GM18868 (cell line): ENCODE results near the gene PSORS1C1.
"Not testable (repeated sequence)": the region's sequence is repeated elsewhere in the genome, so short reads cannot be mapped to it uniquely, and the experiment has no call there.

Experiments
- ATAC-seq: cut with Tn5 transposase; IDR thresholded peaks from one replicate; pipeline ENCODE4 v1.9.1; 2021; ENCODE audit warnings: mild to moderate bottlenecking, moderate library complexity; ENCODE audit not compliant: unreplicated experiment

PSORS1C1 gene

DNA sequence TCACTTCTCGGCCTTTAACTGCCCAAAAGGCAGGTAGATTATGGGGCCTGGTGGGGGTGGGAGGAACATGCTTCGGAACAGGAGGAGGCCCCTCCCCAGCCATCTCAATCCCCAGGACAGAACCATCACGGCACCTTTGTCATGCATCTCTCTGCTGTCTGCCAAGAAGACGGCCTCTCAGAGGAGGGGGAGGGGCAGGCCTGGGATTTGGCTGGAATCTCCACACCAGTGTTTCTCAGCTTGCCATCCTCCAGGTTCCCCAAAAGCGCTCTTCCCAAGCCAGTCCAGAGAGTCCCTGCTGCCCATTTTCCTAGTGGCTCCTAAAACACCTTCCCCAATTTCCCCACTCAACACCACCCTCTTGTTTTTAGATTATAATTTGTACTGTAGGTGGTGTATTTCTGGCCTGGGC lies 58.4 kb downstream of the PSORS1C1 start:
- ATAC-seq: no peak

DNA sequence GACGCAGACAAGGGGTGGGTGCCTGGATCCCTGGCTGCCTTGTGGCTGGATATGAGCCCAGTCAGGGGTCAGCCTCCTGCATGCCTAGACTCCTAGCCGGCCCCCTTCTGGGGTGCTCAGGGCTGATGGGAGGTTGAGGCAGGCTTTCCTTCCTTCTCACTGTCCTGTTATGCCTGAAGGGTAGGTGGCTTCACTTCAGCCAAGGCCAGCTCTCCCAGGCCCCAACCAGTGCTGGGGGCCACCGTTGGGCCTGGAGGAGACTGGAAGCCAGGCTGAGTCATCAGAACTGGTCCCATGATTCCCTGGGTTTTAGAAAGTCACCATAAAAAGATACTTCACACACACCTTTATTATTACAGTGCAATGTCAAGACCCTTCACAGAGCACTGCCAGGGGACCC lies 58.8 kb downstream of the PSORS1C1 start:
- no peak for ATAC-seq

DNA sequence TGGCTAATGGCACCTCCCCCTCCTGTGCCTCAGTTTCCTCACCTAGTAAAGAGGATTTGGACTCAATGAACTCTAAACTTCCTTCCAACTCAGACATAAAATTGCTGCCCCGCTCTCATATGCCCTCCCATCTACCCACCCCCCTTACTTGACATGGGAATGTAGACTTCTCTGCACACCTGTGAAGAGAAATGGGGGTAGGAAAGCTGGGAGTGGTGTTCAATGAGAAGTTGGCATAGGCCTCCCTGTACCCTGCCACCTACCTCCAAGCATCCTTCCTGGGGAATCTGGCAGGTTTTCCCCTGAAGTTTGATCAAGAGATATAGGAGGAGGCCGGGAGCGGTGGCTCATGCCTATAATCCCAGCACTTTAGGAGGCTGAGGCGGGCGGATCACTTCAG lies 59.8 kb downstream of the PSORS1C1 start:
- ATAC-seq: no peak

DNA sequence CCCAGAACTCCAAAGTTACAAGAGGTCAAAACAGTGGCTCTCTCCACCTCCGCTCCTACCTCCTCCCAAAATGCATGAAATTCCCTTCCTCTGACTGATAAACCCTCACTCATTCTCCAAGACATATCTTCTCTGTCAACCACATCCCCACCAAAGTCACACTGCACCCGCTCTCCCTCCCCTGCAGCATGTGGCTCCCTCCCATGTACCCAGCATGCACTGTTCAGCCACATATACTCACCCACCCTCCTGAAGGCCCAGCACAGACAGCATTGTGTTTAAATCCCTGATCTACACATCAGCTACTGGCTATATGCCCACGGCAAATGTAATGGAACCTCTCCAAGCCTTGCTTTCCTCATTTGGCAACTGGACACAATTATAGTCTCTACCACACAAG lies 61.4 kb downstream of the PSORS1C1 start:
- no peak for ATAC-seq

DNA sequence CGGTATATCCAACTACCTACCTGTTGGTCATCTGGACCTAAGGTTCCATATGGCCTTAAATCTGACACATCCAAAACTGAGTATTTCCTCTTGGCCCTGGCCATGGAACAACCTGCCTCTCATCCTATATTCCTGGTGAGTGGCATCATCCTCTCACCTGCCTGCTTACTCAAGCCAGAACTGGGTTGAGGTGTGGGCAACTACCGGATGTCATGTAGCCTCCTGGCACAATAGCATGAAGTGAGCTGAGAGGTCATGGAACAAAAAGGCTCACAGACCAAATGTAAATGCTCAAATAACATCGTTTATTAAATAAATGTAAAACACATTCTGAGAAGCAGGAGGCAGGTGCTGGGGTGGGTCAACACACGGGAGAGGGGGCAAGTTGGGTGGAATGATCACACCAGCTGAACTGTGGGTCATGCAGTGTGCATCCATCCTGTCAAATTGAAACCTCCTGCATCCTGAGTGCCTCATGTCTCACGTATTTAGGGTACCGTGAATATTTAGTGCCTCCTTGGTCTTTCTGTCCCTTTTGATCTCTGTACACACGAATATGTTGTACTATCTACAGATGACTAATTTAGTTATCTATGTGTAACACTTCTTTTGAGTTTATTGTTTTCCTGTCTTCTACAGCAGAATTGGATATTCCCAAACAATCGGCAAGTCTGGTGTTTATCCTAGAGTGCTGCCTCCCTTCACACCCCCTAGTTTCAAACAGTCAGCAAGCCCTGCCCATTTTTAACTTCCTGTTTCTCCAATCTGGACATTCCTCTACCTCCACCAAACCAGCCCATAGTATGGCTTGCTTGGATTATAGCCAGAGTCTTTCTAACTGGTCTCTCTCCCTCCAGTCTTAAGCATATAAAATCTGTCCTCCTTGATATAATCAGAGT lies 63.8 kb downstream of the PSORS1C1 start:
- ATAC-seq: no peak

DNA sequence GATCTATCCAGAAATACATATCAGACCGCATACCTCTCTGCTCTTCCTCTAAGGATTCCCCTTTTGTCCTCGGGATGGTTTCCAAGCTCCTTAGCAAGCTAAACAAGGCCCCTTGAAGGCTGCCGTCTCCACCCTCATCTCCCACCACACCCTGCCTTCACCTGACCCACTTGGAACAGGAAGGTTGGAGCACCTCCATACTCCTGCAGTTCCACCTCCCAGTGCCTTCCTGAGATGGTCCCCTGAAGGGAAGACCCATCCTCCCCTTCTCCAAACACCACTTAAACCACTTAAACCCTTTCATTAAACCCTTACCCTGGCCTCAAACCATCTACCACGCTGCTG lies 64.4 kb downstream of the PSORS1C1 start:
- ATAC-seq: no peak

DNA sequence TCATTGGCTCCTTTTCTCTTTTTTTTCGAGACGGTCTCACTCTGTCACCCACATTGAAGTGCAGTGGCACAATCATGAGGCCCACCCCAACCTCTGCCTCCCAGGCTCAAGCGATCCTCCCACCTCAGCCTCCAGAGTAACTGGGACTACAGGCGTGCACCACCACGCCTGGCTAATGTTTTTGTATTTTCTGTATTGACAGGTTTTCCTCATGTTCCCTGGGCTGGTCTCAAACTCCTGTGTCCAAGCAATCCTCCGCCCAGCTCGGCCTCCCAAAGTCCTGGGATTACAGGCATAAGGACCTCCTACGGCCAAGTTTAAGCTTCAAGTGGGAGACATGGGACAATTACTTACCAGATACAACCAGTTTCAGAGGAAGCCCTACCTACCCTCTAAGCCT lies 65.3 kb downstream of the PSORS1C1 start:
- ATAC-seq: no peak

DNA sequence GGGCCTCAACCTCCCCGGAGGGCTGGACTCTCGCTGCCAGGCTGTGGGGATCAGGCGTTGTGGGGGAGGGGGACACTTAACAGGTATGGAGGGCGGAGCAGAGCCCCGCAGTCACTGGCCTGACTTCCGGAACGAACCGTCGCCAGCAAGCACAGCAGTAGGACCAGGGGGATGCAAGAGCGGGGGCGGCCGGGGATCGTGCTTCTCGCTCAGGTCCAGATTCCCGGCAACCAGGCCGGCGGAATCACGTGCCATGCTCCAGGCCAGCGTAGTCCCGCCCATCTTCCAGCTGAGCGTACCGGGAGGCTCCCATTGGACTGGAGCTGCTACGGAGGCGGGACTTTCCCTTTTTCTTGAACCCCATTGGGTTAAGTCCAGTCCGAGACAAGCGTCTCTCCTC lies 65.9 kb downstream of the PSORS1C1 start:
- no peak for ATAC-seq

DNA sequence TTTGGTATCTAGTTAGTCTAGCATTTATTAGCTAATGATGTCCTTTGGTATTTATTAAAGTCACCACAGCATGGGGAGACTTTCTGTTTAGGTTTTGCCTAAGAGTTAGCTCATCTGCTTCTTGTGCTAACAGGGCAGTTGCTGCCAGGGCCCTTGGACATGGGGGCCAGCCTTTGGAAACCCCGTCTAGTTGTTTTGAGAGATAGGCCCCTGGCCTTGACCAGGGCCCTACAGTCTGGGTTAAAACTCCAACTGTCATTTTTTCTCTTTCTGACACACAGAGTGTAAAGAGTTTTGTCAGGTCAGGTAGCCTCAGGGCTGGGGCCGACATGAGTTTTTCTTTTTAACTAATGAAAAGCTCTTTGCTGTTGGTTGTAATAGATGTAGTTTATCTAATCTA lies 68.7 kb downstream of the PSORS1C1 start:
- not testable (repeated sequence) for ATAC-seq

DNA sequence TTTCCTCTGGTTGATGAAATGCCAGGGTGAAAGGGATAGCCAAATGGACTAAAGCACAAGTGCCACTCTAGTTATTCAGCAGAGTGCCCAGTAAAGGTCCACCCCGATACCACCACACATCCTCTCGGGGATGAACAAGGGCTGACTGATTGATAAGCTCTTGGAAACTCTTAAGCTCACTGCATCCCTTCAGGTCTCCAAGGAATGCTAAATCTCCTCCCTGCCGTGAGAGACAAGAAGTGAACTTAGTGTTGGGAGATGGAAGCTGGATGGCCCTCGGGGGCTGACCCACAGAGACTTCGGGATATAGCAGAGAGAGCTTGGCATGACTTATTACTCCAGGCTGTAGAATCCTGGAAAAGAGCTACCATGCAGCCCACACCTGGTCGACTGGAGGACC lies 69.3 kb downstream of the PSORS1C1 start:
- ATAC-seq: not testable (repeated sequence)

DNA sequence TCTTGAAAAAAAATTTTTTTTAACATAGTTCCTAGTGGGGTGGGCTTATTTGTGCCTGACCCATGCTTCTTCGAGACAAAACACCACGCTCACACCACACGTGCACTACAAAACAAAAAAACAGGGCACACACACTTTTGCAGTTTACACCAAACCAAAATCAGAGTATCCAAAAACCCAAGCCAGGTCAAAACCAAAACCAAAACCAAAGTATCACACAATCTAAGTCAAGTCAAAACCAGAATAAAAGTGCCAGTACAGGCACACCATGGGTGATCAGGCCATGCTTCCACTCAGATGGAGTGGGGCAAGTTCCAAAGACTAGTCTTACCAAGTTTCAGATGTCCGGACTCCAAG lies 71.1 kb downstream of the PSORS1C1 start:
- ATAC-seq: not testable (repeated sequence)

DNA sequence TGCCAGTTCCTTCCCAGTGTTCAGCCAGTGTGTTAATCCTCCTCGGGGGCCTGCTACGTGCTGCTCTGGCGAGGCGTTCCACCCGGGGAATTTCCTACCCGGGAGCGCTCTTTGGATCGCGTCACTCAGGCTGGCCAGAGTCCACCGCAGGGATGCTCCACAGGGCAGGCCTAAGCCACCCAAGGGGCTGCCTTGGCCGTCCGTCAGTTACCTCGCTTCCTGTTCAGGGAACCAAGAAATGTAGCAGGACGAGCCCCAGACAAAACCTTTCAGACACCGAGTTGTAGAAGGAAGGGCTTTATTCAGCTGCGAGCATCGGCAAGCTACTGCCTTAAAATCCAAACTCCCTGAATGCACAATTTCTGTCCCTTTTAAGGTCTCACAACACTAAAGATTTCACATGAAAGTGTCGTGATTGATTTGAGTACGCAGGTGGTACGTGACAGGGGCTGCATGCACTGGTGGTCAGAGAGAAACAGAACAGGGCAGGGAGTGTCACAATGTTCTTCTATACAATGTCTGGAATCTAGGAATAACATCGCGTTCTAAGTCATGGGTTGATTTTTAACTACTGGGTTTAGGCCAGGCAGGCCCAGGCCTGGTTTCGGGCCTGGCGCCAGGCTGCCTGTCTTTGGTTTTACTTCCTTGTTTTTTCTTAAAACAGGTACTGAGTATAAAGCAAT lies 71.6 kb downstream of the PSORS1C1 start:
- no peak for ATAC-seq

DNA sequence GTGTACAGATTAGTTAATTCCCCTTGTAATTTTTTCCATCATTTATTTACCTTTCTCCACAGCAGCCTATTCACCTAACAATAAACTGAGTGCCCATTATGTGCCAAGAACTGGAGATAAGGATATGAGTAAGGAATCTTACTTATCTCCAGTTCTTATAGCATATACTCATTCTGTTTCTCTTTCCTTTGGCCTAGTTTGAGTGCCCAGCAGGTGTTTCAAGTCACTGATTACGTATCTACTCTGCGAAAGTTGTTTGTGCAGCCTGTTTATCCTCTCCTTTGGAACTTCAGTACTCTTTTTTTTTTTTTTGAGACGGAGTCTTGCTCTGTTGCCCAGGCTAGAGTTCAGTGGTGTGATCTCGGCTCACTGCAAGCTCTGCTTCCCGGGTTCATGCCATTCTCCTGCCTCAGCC lies 73.2 kb downstream of the PSORS1C1 start:
- no peak for ATAC-seq

DNA sequence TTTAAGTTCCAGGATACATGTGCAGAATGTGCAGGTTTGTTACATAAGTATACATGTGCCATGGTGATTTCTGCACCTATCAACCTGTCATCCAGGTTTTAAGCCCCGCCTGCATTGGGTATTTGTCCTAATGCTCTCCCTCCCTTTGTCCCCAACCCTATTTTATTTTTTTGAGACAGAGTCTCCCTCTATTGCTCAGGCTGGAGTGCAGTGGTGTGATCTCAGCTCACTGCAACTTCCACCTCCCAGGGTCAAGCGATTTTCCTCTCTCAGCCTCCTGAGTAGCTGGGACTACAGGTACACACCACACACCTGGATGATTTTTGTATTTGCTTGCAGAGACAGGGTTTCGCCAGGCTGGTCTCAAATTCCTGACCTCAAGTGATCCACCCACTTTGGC lies 74.6 kb downstream of the PSORS1C1 start:
- ATAC-seq: not testable (repeated sequence)
